Transverse colon (tissue), 4 donors: Measurements from ENCODE around the gene PLXND1. TPM values are rescaled to one million over a fixed set of nuclear protein-coding genes. Genes with fewer than 3 reads are reported as not detected.

Experiments used
- DNase-seq: peaks from one replicate; pipeline ENCODE4 v3.0.0-alpha.2; 2019
- H3K27ac ChIP-seq, 4 donors: fragments of 200-600 bp; sonication (generic); 2 replicates each; pipeline ENCODE4 v1.5.1; 2016 to 2018; ENCODE audit warnings: inconsistent platforms in 4 of 4
- H3K27me3 ChIP-seq: fragments of 200-600 bp; sonication (generic); 2 replicates; pipeline ENCODE4 v1.5.1; 2017; ENCODE audit warnings: inconsistent platforms
- H3K36me3 ChIP-seq, 4 donors: fragments of 200-600 bp; sonication (generic); 2 replicates each; pipeline ENCODE4 v1.5.1; 2017 to 2019; ENCODE audit warnings: inconsistent platforms in 4 of 4
- H3K4me1 ChIP-seq, 4 donors: fragments of 200-600 bp; sonication (generic); 2 replicates each; pipeline ENCODE4 v1.5.1; 2017 to 2020; ENCODE audit warnings: inconsistent platforms in 4 of 4
- H3K4me3 ChIP-seq, 4 donors: fragments of 200-600 bp; sonication (generic); 1 replicate in 1 of 4; 2 replicates in 3 of 4; pipeline versions ENCODE4 v1.5.1 to v1.6.1; 2017 to 2019; ENCODE audit warnings: inconsistent platforms in 4 of 4
- H3K9me3 ChIP-seq, 2 donors: fragments of 200-600 bp; sonication (generic); 2 replicates each; pipeline ENCODE4 v1.5.1; 2017 to 2019; ENCODE audit warnings: inconsistent platforms in 2 of 2
- EP300 ChIP-seq: sonication (generic); formaldehyde crosslinking; IDR thresholded peaks from one replicate; pipeline ENCODE4 v1.6.1; 2017; ENCODE audit warnings: antibody characterized with exemption, low read depth
- POLR2A ChIP-seq: fragments of 450-650 bp; IDR thresholded peaks from one replicate; pipeline ENCODE4 v1.6.1; 2016; ENCODE audit warnings: antibody characterized with exemption, mild to moderate bottlenecking, moderate library complexity
- POLR2AphosphoS5 ChIP-seq, 3 donors: sonication (generic); formaldehyde crosslinking; IDR thresholded peaks; one replicate each; pipeline ENCODE4 v1.6.1; 2016; ENCODE audit warnings: antibody characterized with exemption in 3 of 3
- WGBS, 2 donors: methylation state at CpG; one replicate each; pipeline ENCODE4 v1.1.5; 2018; ENCODE audit warnings: low coverage in 1 of 2; 5-methylcytosine and 5-hydroxymethylcytosine counted together
- in situ Hi-C, 4 donors: fragments of 200-750 bp; cut with MboI; loops; one replicate each; pipeline versions ENCODE4 v1.15.0 to v1.15.1; 2017; ENCODE audit warnings: low sequenced_read_pairs in 3 of 4, low pct_ligation_motif_present in 1 of 4, low pct_unique_long_range_greater_than_20kb in 1 of 4
- intact Hi-C: fragments of 100-400 bp; cut with DNase I; formaldehyde crosslinking; loops from one replicate; pipeline ENCODE4 v1.15.1; 2023; ENCODE audit warnings: low total_unique reads
- total RNA-seq, 4 donors: library from RNA; depleted of rRNA; stranded (reverse); fragments of >200 nt; gene quantifications; one replicate each; pipeline ENCODE4 v1.1.0, GENCODE V29; 2016
- TF ChIP-seq, protein P1 (sequence below), 5 experiments: fragments of 200-600 bp in 3 of 5; fragments of 450-650 bp in 2 of 5; sonication (generic) in 3 of 5; IDR thresholded peaks; 1 replicate in 2 of 5; 2 replicates in 3 of 5; pipeline ENCODE4 v1.5.1; 2016 to 2017; ENCODE audit warnings: antibody characterized with exemption in 5 of 5, inconsistent platforms in 3 of 5, mild to moderate bottlenecking in 2 of 5, moderate library complexity in 1 of 5

PLXND1 gene
- total RNA-seq, 4 donors from 2014 or later: 26.4 to 71.8 (median 35.8) TPM

DNA sequence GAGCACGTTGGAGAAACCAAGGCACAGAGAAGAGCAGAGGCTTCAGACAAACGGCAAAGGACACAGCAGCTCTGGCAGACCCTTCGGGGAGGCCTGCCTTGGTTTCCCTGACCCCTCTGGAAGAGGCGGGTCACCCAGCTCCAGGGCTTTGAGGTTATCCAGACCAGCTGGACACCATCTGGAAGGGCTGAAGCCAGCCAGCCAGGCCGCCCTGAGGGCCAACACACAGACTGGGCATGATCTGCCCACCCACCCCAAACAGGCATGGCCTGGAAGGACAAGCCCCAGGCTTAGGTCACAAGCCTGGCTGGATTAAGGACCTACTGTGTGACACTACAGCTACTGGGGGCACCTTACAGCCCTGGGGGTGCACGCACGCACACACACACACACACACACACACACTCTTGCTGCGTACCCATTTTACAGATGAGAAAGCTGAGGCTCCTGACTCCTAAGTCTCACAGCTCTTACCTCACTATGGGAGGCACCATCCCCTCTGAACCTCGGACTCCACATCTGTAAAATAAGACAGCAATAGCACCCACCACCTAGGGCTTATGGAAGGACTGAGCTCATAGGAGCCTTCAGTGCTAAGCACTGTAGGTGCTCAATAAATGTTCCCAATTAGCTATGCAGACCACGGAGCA, 10.8 kb downstream of the PLXND1 start:
- intact Hi-C loops (no loop called here), in situ Hi-C loops (no loop called here)
- Histone ChIP-seq H3K9me3 (no peaks in the 10 kb centered on the region), H3K4me3 (no peak overlapping the region), H3K4me1 (peaks cover 18 to 74% (median 55%) of the 10 kb centered on the region in 4 donors), H3K36me3 (no peaks in the 10 kb centered on the region), H3K27me3 (no peaks in the 10 kb centered on the region), H3K27ac (peak overlapping the region; percentile 78 to 86 (median 81))
- TF ChIP-seq POLR2A (no peak), EP300 (no peak), POLR2AphosphoS5 (IDR thresholded peaks at IDR 0.05) (no peak)
- TF ChIP-seq, protein P1, sequence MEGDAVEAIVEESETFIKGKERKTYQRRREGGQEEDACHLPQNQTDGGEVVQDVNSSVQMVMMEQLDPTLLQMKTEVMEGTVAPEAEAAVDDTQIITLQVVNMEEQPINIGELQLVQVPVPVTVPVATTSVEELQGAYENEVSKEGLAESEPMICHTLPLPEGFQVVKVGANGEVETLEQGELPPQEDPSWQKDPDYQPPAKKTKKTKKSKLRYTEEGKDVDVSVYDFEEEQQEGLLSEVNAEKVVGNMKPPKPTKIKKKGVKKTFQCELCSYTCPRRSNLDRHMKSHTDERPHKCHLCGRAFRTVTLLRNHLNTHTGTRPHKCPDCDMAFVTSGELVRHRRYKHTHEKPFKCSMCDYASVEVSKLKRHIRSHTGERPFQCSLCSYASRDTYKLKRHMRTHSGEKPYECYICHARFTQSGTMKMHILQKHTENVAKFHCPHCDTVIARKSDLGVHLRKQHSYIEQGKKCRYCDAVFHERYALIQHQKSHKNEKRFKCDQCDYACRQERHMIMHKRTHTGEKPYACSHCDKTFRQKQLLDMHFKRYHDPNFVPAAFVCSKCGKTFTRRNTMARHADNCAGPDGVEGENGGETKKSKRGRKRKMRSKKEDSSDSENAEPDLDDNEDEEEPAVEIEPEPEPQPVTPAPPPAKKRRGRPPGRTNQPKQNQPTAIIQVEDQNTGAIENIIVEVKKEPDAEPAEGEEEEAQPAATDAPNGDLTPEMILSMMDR (IDR thresholded peaks at IDR 0.05): no peak
- WGBS, 2 donors: 62% methylated on average over 10 of the region's 10 CpGs; no CpG with 5 or more reads in 1 of the 2 donors
- DNase-seq: no peak

DNA sequence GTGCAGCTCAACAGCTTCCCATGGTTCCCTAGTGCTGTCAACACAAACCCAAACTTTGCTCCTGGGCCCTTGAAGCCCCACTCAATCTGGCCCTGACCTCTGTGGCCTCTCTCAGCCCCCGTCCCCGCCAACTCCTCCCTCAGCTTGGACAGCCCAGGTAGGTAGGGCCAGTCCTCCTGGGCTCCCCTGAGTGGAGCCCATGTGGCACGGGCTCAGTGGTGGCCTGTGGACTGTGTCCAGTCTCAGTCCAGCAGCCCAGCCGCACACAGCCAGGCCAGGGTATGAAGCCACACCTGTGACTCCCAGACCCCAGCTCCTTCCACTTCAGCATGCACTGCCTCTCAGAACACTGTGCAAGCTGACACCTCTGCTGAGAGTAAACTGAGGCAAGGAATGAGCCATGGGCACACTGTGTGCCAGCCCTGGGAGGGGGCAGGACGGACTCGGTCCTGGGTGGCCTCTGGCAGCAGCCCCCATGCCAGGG, 11.5 kb downstream of the PLXND1 start:
- H3K27ac ChIP-seq: peak overlapping the region; percentile 78 to 86 (median 81)
- H3K36me3 ChIP-seq: no peaks in the 10 kb centered on the region
- intact Hi-C loops: loop anchor here (5.0 kb wide), 1 partner anchor 1473 kb away; the partner anchor contains the start of gene RUVBL1
- no peaks in the 10 kb centered on the region for H3K9me3 ChIP-seq
- no peak for TF ChIP-seq EP300
- TF ChIP-seq POLR2AphosphoS5 (IDR thresholded peaks at IDR 0.05): no peak
- TF ChIP-seq, protein P1 (IDR thresholded peaks at IDR 0.05): no peak
- TF ChIP-seq POLR2A: no peak
- in situ Hi-C loops: no loop called here
- H3K27me3 ChIP-seq: no peaks in the 10 kb centered on the region
- 82% methylated on average over 6 of the region's 6 CpGs; no CpG with 5 or more reads in 1 of the 2 donors for WGBS, 2 donors
- H3K4me3 ChIP-seq: no peak overlapping the region
- DNase-seq: no peak
- H3K4me1 ChIP-seq: peaks cover 18 to 73% (median 55%) of the 10 kb centered on the region in 4 donors

DNA sequence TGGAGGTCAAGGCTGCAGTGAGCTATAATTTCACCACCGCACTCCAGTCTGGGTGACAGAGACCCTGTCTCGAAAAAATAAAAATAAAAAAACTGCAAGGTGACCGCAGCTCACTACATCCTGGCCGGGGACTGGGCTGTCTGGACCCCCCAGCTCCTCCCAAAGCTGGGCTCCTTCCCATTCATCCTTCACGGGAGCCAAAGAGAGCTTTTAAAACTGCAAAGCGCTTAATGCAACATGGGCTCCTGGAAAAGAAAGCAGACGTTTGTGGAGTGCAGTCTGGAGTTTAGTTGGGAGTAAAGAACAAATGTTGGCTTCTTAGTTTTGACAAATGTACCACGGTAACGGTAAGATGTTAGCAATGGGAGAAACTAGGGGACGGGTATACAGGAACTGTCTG, 12.1 kb downstream of the PLXND1 start:
- H3K9me3 ChIP-seq: no peaks in the 10 kb centered on the region

More for the DNA sequence above, 12.1 kb downstream of the PLXND1 start:
- DNase-seq: no peak
- WGBS, 2 donors: 65 to 74% methylated on average over 8 to 10 of the region's 10 CpGs
- Histone ChIP-seq H3K4me3 (no peak overlapping the region), H3K27ac (peak overlapping the region; percentile 78 to 86 (median 81)), H3K36me3 (no peaks in the 10 kb centered on the region), H3K27me3 (no peaks in the 10 kb centered on the region), H3K4me1 (peaks cover 18 to 70% (median 53%) of the 10 kb centered on the region in 4 donors)
- no peak for TF ChIP-seq POLR2A
- TF ChIP-seq EP300: no peak
- TF ChIP-seq, protein P1 (IDR thresholded peaks at IDR 0.05): no peak
- TF ChIP-seq POLR2AphosphoS5 (IDR thresholded peaks at IDR 0.05): no peak
- intact Hi-C loops (loop anchor here (5.0 kb wide), 1 partner anchor 1472 kb away; the partner anchor contains the start of gene RUVBL1), in situ Hi-C loops (no loop called here)
